ENCODE measurements around the gene ANAPC1.
A peak's percentile ranks its signal among the peaks of the same experiment; 100 is the strongest.

The ANAPC1 gene

DNA sequence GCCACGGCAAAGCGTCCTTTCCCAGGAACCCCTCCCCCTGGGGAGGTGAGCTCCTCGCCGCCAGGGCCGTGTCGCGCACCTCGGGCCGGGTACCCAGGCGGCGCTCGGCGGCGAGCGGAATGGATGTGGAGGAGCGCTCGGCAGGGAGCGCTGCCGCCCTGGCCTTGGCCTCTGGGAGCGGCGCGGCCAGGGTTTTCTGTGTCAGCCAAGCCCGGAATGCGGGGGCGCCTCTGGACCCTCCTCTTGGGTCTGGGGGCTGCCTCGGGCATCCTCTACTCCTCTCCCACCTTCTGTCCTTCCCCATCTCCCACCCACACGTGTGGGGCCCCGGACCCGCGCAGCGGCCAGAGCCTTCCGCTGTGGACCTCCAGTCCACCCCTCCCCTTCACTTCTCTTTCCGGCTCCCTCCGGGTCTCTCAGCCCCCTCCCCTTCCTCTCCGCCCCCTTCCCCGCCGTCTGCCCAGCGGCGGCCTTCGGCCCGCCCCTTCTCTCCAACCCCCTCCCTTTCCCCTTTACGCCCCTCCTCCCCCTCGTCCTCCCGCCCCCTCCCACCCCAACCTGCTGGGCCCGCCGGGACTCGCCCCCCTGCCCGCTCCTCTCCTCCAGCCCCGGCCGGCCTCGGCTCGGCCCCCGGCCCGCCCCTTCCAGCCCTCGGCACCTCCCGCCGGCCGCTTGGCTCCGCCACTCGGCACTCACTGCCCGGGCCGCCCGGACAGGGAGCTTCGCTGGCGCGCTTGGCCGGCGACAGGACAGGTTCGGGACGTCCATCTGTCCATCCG, 14.1 kb upstream of the ANAPC1 start, which contains the start of gene MERTK (continued):
- TF ChIP-seq, protein P1, sequence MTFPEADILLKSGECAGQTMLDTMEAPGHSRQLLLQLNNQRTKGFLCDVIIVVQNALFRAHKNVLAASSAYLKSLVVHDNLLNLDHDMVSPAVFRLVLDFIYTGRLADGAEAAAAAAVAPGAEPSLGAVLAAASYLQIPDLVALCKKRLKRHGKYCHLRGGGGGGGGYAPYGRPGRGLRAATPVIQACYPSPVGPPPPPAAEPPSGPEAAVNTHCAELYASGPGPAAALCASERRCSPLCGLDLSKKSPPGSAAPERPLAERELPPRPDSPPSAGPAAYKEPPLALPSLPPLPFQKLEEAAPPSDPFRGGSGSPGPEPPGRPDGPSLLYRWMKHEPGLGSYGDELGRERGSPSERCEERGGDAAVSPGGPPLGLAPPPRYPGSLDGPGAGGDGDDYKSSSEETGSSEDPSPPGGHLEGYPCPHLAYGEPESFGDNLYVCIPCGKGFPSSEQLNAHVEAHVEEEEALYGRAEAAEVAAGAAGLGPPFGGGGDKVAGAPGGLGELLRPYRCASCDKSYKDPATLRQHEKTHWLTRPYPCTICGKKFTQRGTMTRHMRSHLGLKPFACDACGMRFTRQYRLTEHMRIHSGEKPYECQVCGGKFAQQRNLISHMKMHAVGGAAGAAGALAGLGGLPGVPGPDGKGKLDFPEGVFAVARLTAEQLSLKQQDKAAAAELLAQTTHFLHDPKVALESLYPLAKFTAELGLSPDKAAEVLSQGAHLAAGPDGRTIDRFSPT (tag by site-specific recombination; IDR thresholded peaks at IDR 0.05): no peak
- TF ChIP-seq ZBTB49 (tag by site-specific recombination; IDR thresholded peaks at IDR 0.05; ENCODE audit: low read depth) (no peak), RBAK (tag by site-specific recombination; IDR thresholded peaks at IDR 0.05) (no peak), ZNF473 (tag by site-specific recombination; IDR thresholded peaks at IDR 0.05) (no peak), HOXC10 (CRISPR knock-in tag; IDR thresholded peaks at IDR 0.05) (no peak), KLF9 (tag by site-specific recombination; IDR thresholded peaks at IDR 0.05; ENCODE audit: low read depth) (peak; percentile 58; the same call in 1 of the 2 replicates), ZNF155 (tag by site-specific recombination; IDR thresholded peaks at IDR 0.05) (no peak), ZFP69B (tag by site-specific recombination; IDR thresholded peaks at IDR 0.05) (peak; percentile 62; the same call in 1 of the 2 replicates), FEZF1 (tag by site-specific recombination; IDR thresholded peaks at IDR 0.05) (no peak), ZNF266 (tag by site-specific recombination; IDR thresholded peaks at IDR 0.05; ENCODE audit: low read depth) (no peak), ZNF76 (tag by site-specific recombination; IDR thresholded peaks at IDR 0.05; ENCODE audit: borderline replicate concordance, low read depth) (peak; percentile 45; the same call in 1 of the 2 replicates), PRDM10 (tag by site-specific recombination; IDR thresholded peaks at IDR 0.05) (peak; percentile 90), ZNF488 (tag by site-specific recombination; IDR thresholded peaks at IDR 0.05) (no peak), ZNF114 (tag by site-specific recombination; IDR thresholded peaks at IDR 0.05) (no peak), ZNF791 (tag by site-specific recombination; IDR thresholded peaks at IDR 0.05) (no peak), KLF10 (tag by site-specific recombination; IDR thresholded peaks at IDR 0.05) (peak; percentile 55; the same call in 1 of the 2 replicates), ZNF610 (tag by site-specific recombination; IDR thresholded peaks at IDR 0.05; ENCODE audit: borderline replicate concordance) (peak; percentile 83; the same call in 1 of the 2 replicates), ZNF792 (tag by site-specific recombination; IDR thresholded peaks at IDR 0.05) (no peak), ZNF10 (tag by site-specific recombination; IDR thresholded peaks at IDR 0.05) (no peak), ZNF19 (tag by site-specific recombination; IDR thresholded peaks at IDR 0.05; ENCODE audit: low read depth) (no peak), ZNF664 (tag by site-specific recombination; IDR thresholded peaks at IDR 0.05) (no peak), ZNF548 (tag by site-specific recombination; IDR thresholded peaks at IDR 0.05) (no peak), ATF2 (tag by site-specific recombination; IDR thresholded peaks at IDR 0.05; ENCODE audit: low read depth) (no peak), ZNF175 (tag by site-specific recombination; IDR thresholded peaks at IDR 0.05) (no peak)
- TF ChIP-seq, protein P2, sequence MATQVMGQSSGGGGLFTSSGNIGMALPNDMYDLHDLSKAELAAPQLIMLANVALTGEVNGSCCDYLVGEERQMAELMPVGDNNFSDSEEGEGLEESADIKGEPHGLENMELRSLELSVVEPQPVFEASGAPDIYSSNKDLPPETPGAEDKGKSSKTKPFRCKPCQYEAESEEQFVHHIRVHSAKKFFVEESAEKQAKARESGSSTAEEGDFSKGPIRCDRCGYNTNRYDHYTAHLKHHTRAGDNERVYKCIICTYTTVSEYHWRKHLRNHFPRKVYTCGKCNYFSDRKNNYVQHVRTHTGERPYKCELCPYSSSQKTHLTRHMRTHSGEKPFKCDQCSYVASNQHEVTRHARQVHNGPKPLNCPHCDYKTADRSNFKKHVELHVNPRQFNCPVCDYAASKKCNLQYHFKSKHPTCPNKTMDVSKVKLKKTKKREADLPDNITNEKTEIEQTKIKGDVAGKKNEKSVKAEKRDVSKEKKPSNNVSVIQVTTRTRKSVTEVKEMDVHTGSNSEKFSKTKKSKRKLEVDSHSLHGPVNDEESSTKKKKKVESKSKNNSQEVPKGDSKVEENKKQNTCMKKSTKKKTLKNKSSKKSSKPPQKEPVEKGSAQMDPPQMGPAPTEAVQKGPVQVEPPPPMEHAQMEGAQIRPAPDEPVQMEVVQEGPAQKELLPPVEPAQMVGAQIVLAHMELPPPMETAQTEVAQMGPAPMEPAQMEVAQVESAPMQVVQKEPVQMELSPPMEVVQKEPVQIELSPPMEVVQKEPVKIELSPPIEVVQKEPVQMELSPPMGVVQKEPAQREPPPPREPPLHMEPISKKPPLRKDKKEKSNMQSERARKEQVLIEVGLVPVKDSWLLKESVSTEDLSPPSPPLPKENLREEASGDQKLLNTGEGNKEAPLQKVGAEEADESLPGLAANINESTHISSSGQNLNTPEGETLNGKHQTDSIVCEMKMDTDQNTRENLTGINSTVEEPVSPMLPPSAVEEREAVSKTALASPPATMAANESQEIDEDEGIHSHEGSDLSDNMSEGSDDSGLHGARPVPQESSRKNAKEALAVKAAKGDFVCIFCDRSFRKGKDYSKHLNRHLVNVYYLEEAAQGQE (tag by site-specific recombination; IDR thresholded peaks at IDR 0.05): peak; percentile 28; the same call in 1 of the 2 replicates

All from HEK293 (cell line).